SK-N-MC (cell line): ENCODE results near the gene CEND1.
A peak's percentile ranks its signal among the peaks of the same experiment; 100 is the strongest.

Source experiments
- DNase-seq: peaks from one replicate; pipeline ENCODE4 v3.0.0-alpha.2; 2011; ENCODE audit warnings: low read depth, low spot score
- H3K27ac ChIP-seq: fragments of 200-600 bp; sonication (generic); 2 replicates; pipeline ENCODE4 v1.5.1; 2016; ENCODE audit warnings: mixed run types
- H3K36me3 ChIP-seq: fragments of 200-600 bp; sonication (generic); 2 replicates; pipeline ENCODE4 v1.6.1; 2017; ENCODE audit warnings: antibody characterized with exemption, low read length, mixed read lengths; ENCODE audit not compliant: insufficient read depth
- H3K4me3 ChIP-seq: fragments of 200-600 bp; sonication (generic); 2 replicates; pipeline ENCODE4 v1.5.1; 2016
- H3K9ac ChIP-seq: fragments of 200-600 bp; sonication (generic); 2 replicates; pipeline ENCODE4 v1.8.0; 2017; ENCODE audit warnings: mixed run types, mixed read lengths; ENCODE audit not compliant: insufficient read length
- H3K9me3 ChIP-seq: fragments of 200-600 bp; sonication (generic); 2 replicates; pipeline ENCODE4 v1.6.1; 2017; ENCODE audit warnings: low read depth, mild to moderate bottlenecking, antibody characterized with exemption, low read length, moderate library complexity, mixed read lengths
- EZH2 ChIP-seq: fragments of 200-600 bp; sonication (generic); IDR thresholded peaks from one replicate; pipeline ENCODE4 v1.6.1; 2017; ENCODE audit warnings: antibody characterized with exemption
- FOXP2 ChIP-seq: optimal IDR thresholded peaks from 2 replicates; pipeline ENCODE3; 2011; ENCODE audit warnings: mild to moderate bottlenecking, moderate library complexity; ENCODE audit not compliant: insufficient read depth; ENCODE audit errors: extremely low read length, control extremely low read depth
- POLR2AphosphoS5 ChIP-seq: IDR thresholded peaks from 2 replicates; pipeline ENCODE4 v1.6.1; 2012; ENCODE audit warnings: mild to moderate bottlenecking, low read depth, low read length, borderline replicate concordance

CEND1 gene

GRCh38 chr11:819129-819931 is 29.4 kb upstream of the CEND1 start:
- Histone ChIP-seq H3K9me3 (no peaks in the 10 kb centered on the region), H3K27ac (no peak overlapping the region), H3K4me3 (peak overlapping the region; percentile 88), H3K9ac (peak overlapping the region; percentile 83), H3K36me3 (no peaks in the 10 kb centered on the region; the same call in 1 of the 2 replicates)
- TF ChIP-seq EZH2 (no peak), POLR2AphosphoS5 (peak; percentile 95), FOXP2 (peak; percentile 17)
- no peak for DNase-seq

GRCh38 chr11:818396-819128 is 28.7 kb upstream of the CEND1 start, which contains the start of gene PNPLA2:
PNPLA2 (plus strand) TSS chr11:818914; CDS start chr11:819719, 805 bp downstream.
- DNase-seq = no peak
- H3K9me3 ChIP-seq = no peaks in the 10 kb centered on the region
- peaks cover 5% of the 10 kb centered on the region for H3K36me3 ChIP-seq
- H3K27ac ChIP-seq = no peak within 1 kb of the TSS
- peak within 1 kb of the TSS; percentile 83 for H3K9ac ChIP-seq
- peak within 1 kb of the TSS; percentile 88 for H3K4me3 ChIP-seq
- no peak for TF ChIP-seq EZH2
- no peak for TF ChIP-seq FOXP2
- TF ChIP-seq POLR2AphosphoS5 = no peak

DNA sequence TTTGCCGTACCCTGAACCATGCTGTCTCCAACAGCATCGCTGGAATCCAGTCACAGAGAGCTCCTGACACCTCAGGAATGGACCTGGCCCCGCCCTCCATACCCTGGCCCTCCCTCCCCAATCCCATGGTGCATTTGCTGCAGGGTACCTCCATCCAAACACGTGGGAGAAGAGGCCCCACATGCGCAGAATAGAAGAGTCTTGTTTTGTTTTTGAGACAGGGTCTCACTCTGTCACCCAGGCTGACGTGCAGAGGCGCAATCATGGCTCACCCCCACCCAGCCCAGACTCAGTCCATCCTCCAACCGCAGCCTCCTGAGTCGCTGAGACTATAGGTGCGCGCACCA is 26.5 kb upstream of the CEND1 start:
- no peak for DNase-seq
- H3K9ac ChIP-seq = no peak overlapping the region
- H3K27ac ChIP-seq = no peak overlapping the region
- peaks cover 27% of the 10 kb centered on the region for H3K36me3 ChIP-seq
- TF ChIP-seq POLR2AphosphoS5 (0 out of 2 replicates have a peak, but pooled peaks have one; percentile 19), EZH2 (no peak)
- H3K4me3 ChIP-seq = no peak overlapping the region
- H3K9me3 ChIP-seq = no peaks in the 10 kb centered on the region

DNA sequence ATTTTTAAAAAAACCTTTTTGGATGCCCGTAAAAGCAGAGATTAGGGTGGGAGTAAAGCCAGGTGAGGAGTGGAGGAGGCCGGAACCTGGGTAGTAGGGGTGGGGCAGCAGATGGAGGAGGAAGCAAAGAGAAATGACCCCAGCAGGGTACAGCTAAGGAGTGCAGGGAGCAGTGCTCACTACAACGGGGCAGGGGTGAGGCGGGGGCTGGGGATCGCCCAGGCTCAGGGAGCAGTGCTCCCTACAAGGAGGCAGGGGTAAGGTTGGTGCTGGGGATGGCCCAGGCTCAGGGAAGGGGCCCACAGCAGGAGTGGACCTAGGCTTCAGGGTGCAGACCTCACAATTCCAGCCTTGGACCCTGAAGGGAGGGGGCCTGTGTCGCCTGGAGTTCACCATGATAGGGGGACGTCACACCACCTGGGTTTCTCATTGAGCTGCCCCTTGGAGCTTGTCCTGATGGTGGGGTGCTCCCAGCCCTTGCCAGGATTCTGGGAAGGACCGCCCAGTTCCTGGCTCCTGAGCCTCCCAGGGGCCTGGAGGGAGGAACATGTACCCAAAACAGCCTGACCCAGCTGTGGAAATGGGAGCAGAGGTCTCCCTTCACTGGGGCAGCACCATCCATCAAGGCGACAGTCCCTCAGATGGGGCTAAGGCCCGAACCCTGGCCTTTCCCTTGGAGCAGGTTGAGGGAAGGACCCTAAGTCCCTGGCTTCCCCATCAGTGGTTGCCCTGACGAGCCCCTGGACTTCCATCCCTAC is 26.0 kb upstream of the CEND1 start:
- TF ChIP-seq POLR2AphosphoS5 (peak; percentile 64; the same call in 1 of the 2 replicates), EZH2 (no peak)
- Histone ChIP-seq H3K36me3 (peaks cover 33% of the 10 kb centered on the region), H3K9me3 (no peaks in the 10 kb centered on the region), H3K9ac (no peak overlapping the region), H3K4me3 (no peak overlapping the region), H3K27ac (0 out of 2 replicates have a peak overlapping the region, but pooled peaks have one; percentile 19)
- DNase-seq = no peak

- Histone ChIP-seq H3K36me3 (peaks cover 39% of the 10 kb centered on the region), H3K9ac (no peak overlapping the region), H3K4me3 (no peak overlapping the region), H3K9me3 (no peaks in the 10 kb centered on the region), H3K27ac (0 out of 2 replicates have a peak overlapping the region, but pooled peaks have one; percentile 36)
- DNase-seq = no peak
- TF ChIP-seq POLR2AphosphoS5 (peak; percentile 55), EZH2 (no peak)
Measured at GRCh38 chr11:813456-814096, 23.7 kb upstream of the CEND1 start.

DNA sequence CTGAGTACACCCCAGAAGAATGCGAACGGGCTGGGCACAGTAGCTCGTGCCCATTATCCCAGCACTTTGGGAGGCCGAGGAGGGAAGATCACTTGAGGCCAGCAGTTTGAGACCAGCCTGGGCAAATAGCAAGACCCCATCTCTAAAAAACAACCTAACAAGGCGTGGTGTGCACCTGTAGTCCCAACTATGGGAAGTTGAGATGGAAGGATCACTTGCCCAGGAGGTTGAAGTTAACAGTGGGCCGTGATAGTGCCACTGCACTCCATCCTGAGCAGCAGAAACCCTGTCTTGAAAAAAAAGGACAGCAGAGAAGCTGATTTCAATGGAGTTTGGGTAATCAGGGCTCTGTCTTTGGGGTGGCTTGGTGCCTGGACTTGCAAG is 23.2 kb upstream of the CEND1 start:
- no peak for DNase-seq
- Histone ChIP-seq H3K36me3 (peaks cover 39% of the 10 kb centered on the region), H3K4me3 (no peak overlapping the region), H3K27ac (0 out of 2 replicates have a peak overlapping the region, but pooled peaks have one; percentile 36), H3K9ac (no peak overlapping the region), H3K9me3 (no peaks in the 10 kb centered on the region)
- TF ChIP-seq EZH2 (no peak), POLR2AphosphoS5 (no peak), FOXP2 (no peak)

DNA sequence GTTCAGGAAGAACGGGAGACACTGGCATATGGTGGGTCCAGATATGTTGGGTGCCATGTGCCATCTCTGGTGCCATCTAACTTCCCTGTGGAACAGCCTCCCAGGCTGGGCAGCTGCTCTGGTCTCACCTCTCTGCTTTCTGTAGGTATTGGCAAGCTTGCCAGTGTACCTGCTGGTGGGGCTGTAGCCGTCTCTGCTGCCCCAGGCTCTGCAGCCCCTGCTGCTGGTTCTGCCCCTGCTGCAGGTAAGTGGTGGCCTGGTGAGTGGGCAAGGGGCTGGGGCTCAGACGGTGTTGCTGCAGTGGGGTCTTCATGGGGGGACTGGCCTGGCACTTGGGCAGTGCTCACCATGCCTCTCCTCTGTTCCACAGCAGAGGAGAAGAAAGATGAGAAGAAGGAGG is 22.5 kb upstream of the CEND1 start:
- no peak overlapping the region for H3K9ac ChIP-seq
- DNase-seq = no peak
- H3K9me3 ChIP-seq = no peaks in the 10 kb centered on the region
- peak overlapping the region; percentile 99 for H3K27ac ChIP-seq
- TF ChIP-seq EZH2 = no peak
- TF ChIP-seq POLR2AphosphoS5 = peak; percentile 12; the same call in 1 of the 2 replicates
- H3K36me3 ChIP-seq = peaks cover 39% of the 10 kb centered on the region
- no peak overlapping the region for H3K4me3 ChIP-seq
